ENCODE data around the gene OVCH1. TPM values are rescaled to one million over a fixed set of nuclear protein-coding genes. Genes with fewer than 3 reads are reported as not detected.
"Not testable (repeated sequence)": the region's sequence is repeated elsewhere in the genome, so short reads cannot be mapped to it uniquely, and the experiment has no call there.

OVCH1 gene
- total RNA-seq, 2 donors from 2014 or later, result 0.13 to 0.73 TPM

GRCh38 chr12:29396774-29397173 is 100.7 kb downstream of the OVCH1 start:
- Mint-ChIP-seq H3K9me3 (no peaks in the 10 kb centered on the region), H3K36me3 (ENCODE audit: low read depth) (no peaks in the 10 kb centered on the region), H3K27me3 (ENCODE audit: insufficient read depth) (no peaks in the 10 kb centered on the region), H3K27ac (no peak overlapping the region), H3K4me1 (no peaks in the 10 kb centered on the region), H3K4me3 (no peak overlapping the region)
- no peaks in the 10 kb centered on the region for H3K36me3 ChIP-seq (ENCODE audit: control insufficient read depth, insufficient read depth, low read length)
- H3K4me1 ChIP-seq (ENCODE audit: control insufficient read depth, insufficient read depth, low read length), result no peaks in the 10 kb centered on the region
- no peak overlapping the region for H3K9ac ChIP-seq (ENCODE audit: extremely low read depth, low read length, poor library complexity, severe bottlenecking)
- DNase-seq, result no peak
- H3K27me3 ChIP-seq (ENCODE audit: control insufficient read depth, insufficient read depth, low read length, poor library complexity, severe bottlenecking), result no peaks in the 10 kb centered on the region
- 87 to 100% methylated on average over 2 to 3 of the region's 3 CpGs for WGBS, 2 experiments (ENCODE audit: insufficient coverage in 1 of 2, insufficient read length in 1 of 2)
- no peak overlapping the region for H3K4me3 ChIP-seq (ENCODE audit: low read length)
- H3K27ac ChIP-seq (ENCODE audit: low read depth, low read length), result no peak overlapping the region
- TF ChIP-seq, protein P1, sequence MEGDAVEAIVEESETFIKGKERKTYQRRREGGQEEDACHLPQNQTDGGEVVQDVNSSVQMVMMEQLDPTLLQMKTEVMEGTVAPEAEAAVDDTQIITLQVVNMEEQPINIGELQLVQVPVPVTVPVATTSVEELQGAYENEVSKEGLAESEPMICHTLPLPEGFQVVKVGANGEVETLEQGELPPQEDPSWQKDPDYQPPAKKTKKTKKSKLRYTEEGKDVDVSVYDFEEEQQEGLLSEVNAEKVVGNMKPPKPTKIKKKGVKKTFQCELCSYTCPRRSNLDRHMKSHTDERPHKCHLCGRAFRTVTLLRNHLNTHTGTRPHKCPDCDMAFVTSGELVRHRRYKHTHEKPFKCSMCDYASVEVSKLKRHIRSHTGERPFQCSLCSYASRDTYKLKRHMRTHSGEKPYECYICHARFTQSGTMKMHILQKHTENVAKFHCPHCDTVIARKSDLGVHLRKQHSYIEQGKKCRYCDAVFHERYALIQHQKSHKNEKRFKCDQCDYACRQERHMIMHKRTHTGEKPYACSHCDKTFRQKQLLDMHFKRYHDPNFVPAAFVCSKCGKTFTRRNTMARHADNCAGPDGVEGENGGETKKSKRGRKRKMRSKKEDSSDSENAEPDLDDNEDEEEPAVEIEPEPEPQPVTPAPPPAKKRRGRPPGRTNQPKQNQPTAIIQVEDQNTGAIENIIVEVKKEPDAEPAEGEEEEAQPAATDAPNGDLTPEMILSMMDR (conservative IDR thresholded peaks at IDR 0.05), result no peak
- H3K9me3 ChIP-seq (ENCODE audit: control insufficient read depth, low read length), result no peaks in the 10 kb centered on the region

- Histone ChIP-seq H3K4me1 (ENCODE audit: control insufficient read depth, insufficient read depth, low read length) (no peaks in the 10 kb centered on the region), H3K27ac (ENCODE audit: low read depth, low read length) (no peak overlapping the region), H3K27me3 (ENCODE audit: control insufficient read depth, insufficient read depth, low read length, poor library complexity, severe bottlenecking) (no peaks in the 10 kb centered on the region), H3K9ac (ENCODE audit: extremely low read depth, low read length, poor library complexity, severe bottlenecking) (no peak overlapping the region), H3K9me3 (ENCODE audit: control insufficient read depth, low read length) (no peaks in the 10 kb centered on the region), H3K36me3 (ENCODE audit: control insufficient read depth, insufficient read depth, low read length) (no peaks in the 10 kb centered on the region), H3K4me3 (ENCODE audit: low read length) (no peak overlapping the region)
- Mint-ChIP-seq H3K36me3 (ENCODE audit: low read depth) (no peaks in the 10 kb centered on the region), H3K27ac (no peak overlapping the region), H3K4me3 (no peak overlapping the region), H3K9me3 (no peaks in the 10 kb centered on the region), H3K4me1 (peaks cover 2% of the 10 kb centered on the region), H3K27me3 (ENCODE audit: insufficient read depth) (no peaks in the 10 kb centered on the region)
- 80 to 92% methylated on average over 1 of the region's 1 CpG for WGBS, 2 experiments (ENCODE audit: insufficient coverage in 1 of 2, insufficient read length in 1 of 2)
- TF ChIP-seq, protein P1 (conservative IDR thresholded peaks at IDR 0.05), result no peak
- DNase-seq, result no peak
These were observed 102.1 kb downstream of the OVCH1 start for GRCh38 chr12:29395356-29395755.

GRCh38 chr12:29390419-29390818 is 107.1 kb downstream of the OVCH1 start:
- not testable (repeated sequence) for H3K4me3 Mint-ChIP-seq; H3K9me3 ChIP-seq (ENCODE audit: control insufficient read depth, low read length); H3K4me3 ChIP-seq (ENCODE audit: low read length); H3K4me1 Mint-ChIP-seq; H3K27me3 Mint-ChIP-seq (ENCODE audit: insufficient read depth); H3K27ac ChIP-seq (ENCODE audit: low read depth, low read length); H3K27me3 ChIP-seq (ENCODE audit: control insufficient read depth, insufficient read depth, low read length, poor library complexity, severe bottlenecking); H3K27ac Mint-ChIP-seq; H3K36me3 ChIP-seq (ENCODE audit: control insufficient read depth, insufficient read depth, low read length); DNase-seq; H3K4me1 ChIP-seq (ENCODE audit: control insufficient read depth, insufficient read depth, low read length); H3K9ac ChIP-seq (ENCODE audit: extremely low read depth, low read length, poor library complexity, severe bottlenecking); H3K36me3 Mint-ChIP-seq (ENCODE audit: low read depth)
- H3K9me3 Mint-ChIP-seq, result peaks cover 11% of the 10 kb centered on the region
- 92 to 100% methylated on average over 1 to 3 of the region's 3 CpGs for whole genome bisulfite sequencing, 2 experiments (ENCODE audit: insufficient coverage in 1 of 2, insufficient read length in 1 of 2)

DNA sequence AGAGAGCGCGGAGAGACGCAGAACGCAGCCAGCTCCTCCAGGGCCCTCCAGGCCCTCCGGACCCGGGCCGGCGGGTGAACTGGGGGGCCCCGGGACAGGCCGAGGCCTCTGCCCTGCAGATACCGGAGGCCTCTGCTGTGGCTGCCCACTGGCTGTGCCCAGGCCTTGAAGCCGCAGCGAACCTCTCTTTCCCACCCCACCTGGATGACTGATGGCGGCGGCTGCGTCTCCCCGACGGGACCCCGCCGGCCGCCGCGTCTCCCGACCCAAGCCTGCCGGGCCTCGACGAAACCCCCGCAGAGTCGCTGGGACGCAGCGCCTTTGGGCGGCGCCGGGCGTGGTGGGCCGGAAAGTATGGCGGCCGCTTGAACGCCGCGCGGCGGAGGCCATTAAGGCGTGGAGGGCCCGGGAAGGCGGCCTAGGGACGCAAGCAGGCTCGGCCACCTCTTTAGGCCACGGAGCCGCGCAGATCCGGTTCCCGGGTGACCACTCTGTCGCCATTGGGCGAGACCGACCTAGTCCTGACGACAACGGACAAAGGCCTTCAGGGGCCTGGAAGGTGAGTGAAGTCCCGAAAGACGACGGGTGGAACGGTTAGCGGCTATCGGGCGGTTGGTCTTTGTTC is 108.1 kb downstream of the OVCH1 start:
- TF ChIP-seq, protein P1 (conservative IDR thresholded peaks at IDR 0.05), result no peak
- no peak overlapping the region for H3K9ac ChIP-seq (ENCODE audit: extremely low read depth, low read length, poor library complexity, severe bottlenecking)
- H3K27ac ChIP-seq (ENCODE audit: low read depth, low read length), result no peak overlapping the region
- no peaks in the 10 kb centered on the region for H3K27me3 ChIP-seq (ENCODE audit: control insufficient read depth, insufficient read depth, low read length, poor library complexity, severe bottlenecking)
- Mint-ChIP-seq H3K27me3 (ENCODE audit: insufficient read depth) (no peaks in the 10 kb centered on the region), H3K36me3 (ENCODE audit: low read depth) (no peaks in the 10 kb centered on the region), H3K4me3 (no peak overlapping the region), H3K27ac (no peak overlapping the region), H3K9me3 (peaks cover 19% of the 10 kb centered on the region), H3K4me1 (peaks cover 3% of the 10 kb centered on the region)
- no peaks in the 10 kb centered on the region for H3K36me3 ChIP-seq (ENCODE audit: control insufficient read depth, insufficient read depth, low read length)
- no peaks in the 10 kb centered on the region for H3K9me3 ChIP-seq (ENCODE audit: control insufficient read depth, low read length)
- no peaks in the 10 kb centered on the region for H3K4me1 ChIP-seq (ENCODE audit: control insufficient read depth, insufficient read depth, low read length)
- WGBS, 2 experiments (ENCODE audit: insufficient coverage in 1 of 2, insufficient read length in 1 of 2), result 95 to 96% methylated on average over 31 to 65 of the region's 65 CpGs
- H3K4me3 ChIP-seq (ENCODE audit: low read length), result no peak overlapping the region
- DNase-seq, result no peak

GRCh38 chr12:29386084-29386680 is 111.3 kb downstream of the OVCH1 start:
- H3K27ac ChIP-seq (ENCODE audit: low read depth, low read length); H3K36me3 Mint-ChIP-seq (ENCODE audit: low read depth); H3K4me3 ChIP-seq (ENCODE audit: low read length); H3K4me1 ChIP-seq (ENCODE audit: control insufficient read depth, insufficient read depth, low read length); H3K9ac ChIP-seq (ENCODE audit: extremely low read depth, low read length, poor library complexity, severe bottlenecking); DNase-seq; H3K4me3 Mint-ChIP-seq; H3K27me3 Mint-ChIP-seq (ENCODE audit: insufficient read depth); H3K27me3 ChIP-seq (ENCODE audit: control insufficient read depth, insufficient read depth, low read length, poor library complexity, severe bottlenecking); H3K9me3 ChIP-seq (ENCODE audit: control insufficient read depth, low read length); H3K36me3 ChIP-seq (ENCODE audit: control insufficient read depth, insufficient read depth, low read length); H3K27ac Mint-ChIP-seq: not testable (repeated sequence)
- H3K9me3 Mint-ChIP-seq, result peaks cover 25% of the 10 kb centered on the region
- H3K4me1 Mint-ChIP-seq, result peaks cover 11% of the 10 kb centered on the region
- WGBS, 2 experiments (ENCODE audit: insufficient coverage in 1 of 2, insufficient read length in 1 of 2), result 92 to 95% methylated on average over 12 to 36 of the region's 36 CpGs

Measured in endodermal cell (in vitro differentiated cells).